Thyroid gland (tissue), 4 donors: Measurements from ENCODE around the gene OGFOD3. TPM values are rescaled to one million over a fixed set of nuclear protein-coding genes. Genes with fewer than 3 reads are reported as not detected.

Experiments used
- DNase-seq, 2 donors: peaks; one replicate each; pipeline ENCODE4 v3.0.0-alpha.2; 2019
- H3K27ac ChIP-seq, 3 donors: fragments of 200-600 bp; sonication (generic); 1 replicate in 2 of 3; 2 replicates in 1 of 3; pipeline ENCODE4 v1.5.1; 2016 to 2019; ENCODE audit warnings: mild to moderate bottlenecking in 1 of 3, moderate library complexity in 1 of 3
- H3K27me3 ChIP-seq: fragments of 200-600 bp; sonication (generic); one replicate; pipeline ENCODE4 v1.5.1; 2019
- H3K36me3 ChIP-seq, 2 donors: fragments of 200-600 bp; sonication (generic); one replicate each; pipeline ENCODE4 v1.5.1; 2016 to 2019
- H3K4me1 ChIP-seq, 2 donors: fragments of 200-600 bp; sonication (generic); one replicate each; pipeline ENCODE4 v1.5.1; 2017 to 2019
- H3K4me3 ChIP-seq, 3 donors: fragments of 200-600 bp; sonication (generic); replicated peaks in 1 of 3; 1 replicate in 2 of 3; 2 replicates in 1 of 3; pipeline ENCODE4 v1.5.1; 2016; ENCODE audit warnings: mild to moderate bottlenecking in 1 of 3
- H3K9me3 ChIP-seq: fragments of 200-600 bp; sonication (generic); one replicate; pipeline ENCODE4 v1.5.1; 2017
- POLR2A ChIP-seq, 2 donors: fragments of 450-650 bp; IDR thresholded peaks; one replicate each; pipeline ENCODE4 v1.6.1; 2017; ENCODE audit warnings: antibody characterized with exemption in 2 of 2, mild to moderate bottlenecking in 2 of 2, moderate library complexity in 1 of 2
- WGBS, 2 donors: methylation state at CpG; one replicate each; pipeline ENCODE4 v1.1.5; 2017; 5-methylcytosine and 5-hydroxymethylcytosine counted together
- intact Hi-C: fragments of 100-400 bp; cut with DNase I; formaldehyde crosslinking; loops from one replicate; pipeline ENCODE4 v1.15.1; 2023
- total RNA-seq, 4 donors: library from RNA; depleted of rRNA; stranded (reverse); fragments of >200 nt; gene quantifications; one replicate each; pipeline ENCODE4 v1.2.3, GENCODE V29; 2016
- TF ChIP-seq, protein P1 (sequence below), 6 experiments: fragments of 200-600 bp in 3 of 6; fragments of 450-650 bp in 3 of 6; sonication (generic) in 3 of 6; IDR thresholded peaks; one replicate each; pipeline ENCODE4 v1.5.1; 2016 to 2019; ENCODE audit warnings: antibody characterized with exemption in 6 of 6, mild to moderate bottlenecking in 2 of 6, inconsistent platforms in 1 of 6, moderate library complexity in 1 of 6

OGFOD3 gene
- total RNA-seq, 4 donors from 2014 or later: 46.5 to 57.5 (median 55.1) TPM

DNA sequence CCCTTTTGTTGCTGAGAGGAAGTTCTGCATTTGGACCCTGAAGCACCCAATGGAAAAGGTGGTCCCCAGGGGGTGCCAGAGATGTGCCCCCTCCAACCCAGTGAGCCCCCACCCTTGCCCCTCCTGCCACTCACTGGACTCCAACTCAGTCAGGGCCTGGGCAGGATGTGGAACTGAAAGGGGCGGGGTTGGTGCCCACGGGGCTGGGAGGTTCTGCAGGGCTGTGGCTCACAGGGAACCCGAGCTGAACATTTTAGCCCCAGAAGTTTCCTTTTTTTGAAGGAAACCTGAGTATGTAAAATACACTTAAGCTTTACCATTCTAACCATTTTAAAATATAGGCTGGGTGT lies 15.8 kb upstream of the OGFOD3 start:
- 65 to 75% methylated on average over 3 of the region's 3 CpGs for WGBS, 2 donors
- no peak overlapping the region for H3K27ac ChIP-seq
- no peak overlapping the region for H3K4me3 ChIP-seq
- TF ChIP-seq, protein P1, sequence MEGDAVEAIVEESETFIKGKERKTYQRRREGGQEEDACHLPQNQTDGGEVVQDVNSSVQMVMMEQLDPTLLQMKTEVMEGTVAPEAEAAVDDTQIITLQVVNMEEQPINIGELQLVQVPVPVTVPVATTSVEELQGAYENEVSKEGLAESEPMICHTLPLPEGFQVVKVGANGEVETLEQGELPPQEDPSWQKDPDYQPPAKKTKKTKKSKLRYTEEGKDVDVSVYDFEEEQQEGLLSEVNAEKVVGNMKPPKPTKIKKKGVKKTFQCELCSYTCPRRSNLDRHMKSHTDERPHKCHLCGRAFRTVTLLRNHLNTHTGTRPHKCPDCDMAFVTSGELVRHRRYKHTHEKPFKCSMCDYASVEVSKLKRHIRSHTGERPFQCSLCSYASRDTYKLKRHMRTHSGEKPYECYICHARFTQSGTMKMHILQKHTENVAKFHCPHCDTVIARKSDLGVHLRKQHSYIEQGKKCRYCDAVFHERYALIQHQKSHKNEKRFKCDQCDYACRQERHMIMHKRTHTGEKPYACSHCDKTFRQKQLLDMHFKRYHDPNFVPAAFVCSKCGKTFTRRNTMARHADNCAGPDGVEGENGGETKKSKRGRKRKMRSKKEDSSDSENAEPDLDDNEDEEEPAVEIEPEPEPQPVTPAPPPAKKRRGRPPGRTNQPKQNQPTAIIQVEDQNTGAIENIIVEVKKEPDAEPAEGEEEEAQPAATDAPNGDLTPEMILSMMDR (IDR thresholded peaks at IDR 0.05): no peak
- TF ChIP-seq POLR2A (IDR thresholded peaks at IDR 0.05): no peak
- peaks cover 0 to 20% of the 10 kb centered on the region in 2 donors for H3K4me1 ChIP-seq
- no peaks in the 10 kb centered on the region for H3K36me3 ChIP-seq
- H3K9me3 ChIP-seq: no peaks in the 10 kb centered on the region
- no peak for DNase-seq
- intact Hi-C loops: no loop called here
- no peaks in the 10 kb centered on the region for H3K27me3 ChIP-seq

DNA sequence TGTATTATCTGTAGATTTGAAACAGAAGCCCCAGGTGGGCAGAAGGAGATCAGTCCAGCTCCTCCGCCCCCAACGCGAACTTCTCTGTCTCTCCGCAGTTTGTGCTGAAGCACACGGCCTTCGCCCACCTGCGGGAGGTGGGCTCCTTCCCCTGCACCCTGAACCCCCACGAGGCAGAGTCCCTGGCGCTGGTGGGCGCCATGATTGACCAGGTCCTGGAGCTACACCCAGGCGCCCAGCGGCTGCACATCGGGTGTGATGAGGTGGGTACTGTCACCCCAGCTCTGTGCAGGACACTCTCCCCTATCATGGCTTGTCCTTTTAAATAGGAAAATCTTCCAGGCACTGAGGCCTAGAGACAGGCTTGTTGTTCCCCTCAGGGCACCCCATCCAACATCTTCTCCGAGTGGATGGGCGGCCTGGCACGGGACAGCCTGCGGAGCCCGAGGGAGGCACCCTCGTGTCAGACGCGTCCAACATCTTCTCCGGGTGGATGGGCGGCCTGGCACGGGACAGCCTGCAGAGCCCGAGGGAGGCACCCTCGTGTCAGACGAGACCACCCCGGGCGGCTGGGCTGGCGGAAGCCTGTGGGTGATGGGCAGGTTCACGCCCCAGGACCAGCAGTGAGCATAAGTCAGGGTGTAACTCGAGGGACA lies 15.3 kb upstream of the OGFOD3 start:
- TF ChIP-seq POLR2A (IDR thresholded peaks at IDR 0.05): no peak
- TF ChIP-seq, protein P1 (IDR thresholded peaks at IDR 0.05): no peak
- WGBS, 2 donors: 91 to 96% methylated on average over 13 to 31 of the region's 32 CpGs
- intact Hi-C loops: no loop called here

DNA sequence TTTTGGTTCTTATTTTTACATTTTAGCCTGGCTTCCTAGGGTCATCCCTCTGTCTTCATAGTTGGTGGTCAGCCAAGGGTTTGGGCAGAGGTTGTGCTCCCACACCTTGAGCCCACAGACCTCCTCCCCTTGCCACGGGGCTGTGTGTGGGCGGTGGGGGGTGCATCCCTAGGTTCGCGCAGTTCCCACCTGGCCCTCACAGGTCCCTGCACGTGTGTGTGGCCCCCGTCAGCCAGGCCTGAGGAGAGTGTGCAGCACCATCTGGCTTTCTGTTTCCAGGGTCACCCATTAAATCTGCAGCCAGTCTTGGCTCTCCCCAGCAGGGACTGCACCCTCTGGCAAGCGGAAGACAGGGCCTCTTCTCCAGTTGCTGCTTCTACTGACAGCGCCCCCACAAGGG lies 13.6 kb upstream of the OGFOD3 start:
- Histone ChIP-seq H3K27ac (no peak overlapping the region), H3K4me3 (no peak overlapping the region), H3K36me3 (no peaks in the 10 kb centered on the region), H3K27me3 (no peaks in the 10 kb centered on the region), H3K9me3 (no peaks in the 10 kb centered on the region), H3K4me1 (peaks cover 0 to 20% of the 10 kb centered on the region in 2 donors)
- intact Hi-C loops: no loop called here
- no peak for TF ChIP-seq POLR2A (IDR thresholded peaks at IDR 0.05)
- TF ChIP-seq, protein P1 (IDR thresholded peaks at IDR 0.05): no peak
- 86 to 92% methylated on average over 8 of the region's 8 CpGs for WGBS, 2 donors
- no peak for DNase-seq

More for the DNA sequence above, 15.3 kb upstream of the OGFOD3 start:
- Histone ChIP-seq H3K4me3 (no peak overlapping the region), H3K4me1 (peaks cover 0 to 20% of the 10 kb centered on the region in 2 donors), H3K9me3 (no peaks in the 10 kb centered on the region), H3K27ac (no peak overlapping the region), H3K27me3 (no peaks in the 10 kb centered on the region), H3K36me3 (no peaks in the 10 kb centered on the region)
- DNase-seq: no peak

DNA sequence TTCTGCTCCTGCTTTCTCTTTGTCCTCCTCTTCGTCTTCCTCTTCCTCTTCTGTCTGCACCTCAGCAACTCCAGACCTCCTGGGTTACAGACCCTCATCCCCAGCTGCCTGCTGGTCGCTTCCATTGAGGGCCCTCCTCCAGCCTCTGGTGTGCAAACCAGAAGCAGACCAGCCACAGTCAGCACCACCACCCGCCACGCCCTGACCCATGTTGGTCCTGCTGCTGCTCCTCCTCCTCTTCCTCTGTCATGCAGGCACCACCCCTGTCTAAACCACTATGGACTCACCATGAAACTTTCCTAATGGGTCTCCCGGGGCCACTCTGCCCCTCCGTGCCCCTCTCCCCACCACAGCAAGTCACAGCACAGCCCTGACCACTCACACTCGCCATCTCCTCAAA lies 11.4 kb upstream of the OGFOD3 start:
- intact Hi-C loops: no loop called here
- Histone ChIP-seq H3K9me3 (no peaks in the 10 kb centered on the region), H3K36me3 (no peaks in the 10 kb centered on the region), H3K27me3 (no peaks in the 10 kb centered on the region), H3K4me1 (no peaks in the 10 kb centered on the region), H3K27ac (no peak overlapping the region), H3K4me3 (no peak overlapping the region)
- TF ChIP-seq, protein P1 (IDR thresholded peaks at IDR 0.05): no peak
- no peak for TF ChIP-seq POLR2A (IDR thresholded peaks at IDR 0.05)
- DNase-seq: no peak
- 74 to 87% methylated on average over 7 of the region's 7 CpGs for WGBS, 2 donors

DNA sequence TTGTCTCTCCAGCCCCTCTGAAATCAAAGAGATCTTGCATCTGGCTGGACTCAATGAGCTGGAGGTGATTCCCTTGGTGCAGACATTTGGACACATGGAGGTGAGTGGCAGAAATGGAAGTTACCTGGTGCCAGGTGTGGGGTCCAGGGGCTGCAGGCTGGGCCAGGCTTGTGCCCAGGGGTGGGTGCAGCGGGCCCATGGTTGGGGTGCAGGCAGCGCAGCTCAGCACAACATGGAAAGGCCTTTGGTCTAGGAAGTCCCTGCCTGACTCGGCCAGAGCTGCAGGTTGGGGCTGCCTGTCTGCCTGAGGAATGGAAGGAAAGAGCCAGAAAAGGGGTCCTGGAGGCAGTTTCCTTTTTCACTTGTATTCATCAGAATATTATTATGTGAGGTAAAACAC lies 10.2 kb upstream of the OGFOD3 start:
- TF ChIP-seq POLR2A (IDR thresholded peaks at IDR 0.05): no peak
- TF ChIP-seq, protein P1 (IDR thresholded peaks at IDR 0.05): no peak
- WGBS, 2 donors: 97 to 100% methylated on average over 1 to 3 of the region's 3 CpGs
- no peaks in the 10 kb centered on the region for H3K36me3 ChIP-seq
- DNase-seq: no peak
- no peaks in the 10 kb centered on the region for H3K9me3 ChIP-seq
- H3K27me3 ChIP-seq: no peaks in the 10 kb centered on the region
- H3K4me1 ChIP-seq: no peaks in the 10 kb centered on the region
- H3K27ac ChIP-seq: no peak overlapping the region
- intact Hi-C loops: no loop called here
- no peak overlapping the region for H3K4me3 ChIP-seq
